Fibroblast of the conjunctiva (primary cell): ENCODE results near the gene PLD3.

Source experiments
- DNase-seq: peaks from one replicate; pipeline ENCODE4 v3.0.0-alpha.2; 2010; ENCODE audit warnings: low read depth

PLD3 gene, protein sequence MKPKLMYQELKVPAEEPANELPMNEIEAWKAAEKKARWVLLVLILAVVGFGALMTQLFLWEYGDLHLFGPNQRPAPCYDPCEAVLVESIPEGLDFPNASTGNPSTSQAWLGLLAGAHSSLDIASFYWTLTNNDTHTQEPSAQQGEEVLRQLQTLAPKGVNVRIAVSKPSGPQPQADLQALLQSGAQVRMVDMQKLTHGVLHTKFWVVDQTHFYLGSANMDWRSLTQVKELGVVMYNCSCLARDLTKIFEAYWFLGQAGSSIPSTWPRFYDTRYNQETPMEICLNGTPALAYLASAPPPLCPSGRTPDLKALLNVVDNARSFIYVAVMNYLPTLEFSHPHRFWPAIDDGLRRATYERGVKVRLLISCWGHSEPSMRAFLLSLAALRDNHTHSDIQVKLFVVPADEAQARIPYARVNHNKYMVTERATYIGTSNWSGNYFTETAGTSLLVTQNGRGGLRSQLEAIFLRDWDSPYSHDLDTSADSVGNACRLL

DNA sequence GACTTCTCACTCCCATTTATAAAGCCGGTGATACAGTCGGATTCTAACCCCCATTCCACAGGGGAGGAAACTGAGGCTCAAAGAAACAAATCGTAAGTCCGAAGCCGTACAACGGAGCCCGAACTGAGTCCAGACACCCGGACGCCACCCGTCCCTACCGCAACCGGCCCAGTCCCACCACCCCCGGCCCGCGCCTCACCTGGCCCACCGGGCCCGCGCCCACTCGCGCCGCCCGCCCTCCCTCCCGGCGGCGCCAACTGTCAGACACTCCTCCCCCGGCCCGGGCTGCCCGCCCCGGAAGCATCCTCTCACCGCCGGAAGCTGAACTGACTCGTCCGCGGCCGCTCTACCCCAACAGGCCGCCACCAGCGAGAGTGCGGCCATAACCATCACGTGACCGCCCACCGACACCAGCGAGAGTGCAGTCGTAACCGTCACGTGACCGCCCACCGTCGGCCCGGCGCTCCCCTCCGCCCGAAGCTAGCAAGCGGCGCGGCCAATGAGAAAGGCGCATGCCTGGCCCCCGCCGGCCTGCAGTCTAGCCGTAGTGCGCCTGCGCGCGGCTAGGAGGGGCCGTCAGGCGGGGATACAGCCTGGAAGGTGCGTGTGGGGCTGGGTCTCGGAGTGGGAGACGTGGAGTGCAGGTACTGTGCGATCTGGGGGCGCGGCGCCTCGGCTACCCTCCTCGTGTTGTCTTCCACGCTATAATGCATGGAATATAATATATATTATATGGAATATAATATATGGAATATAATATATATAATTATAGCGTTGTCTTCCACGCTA lies at the start of gene PLD3, which contains the start of gene C19orf47:
Gene PLD3, plus strand, starts transcription at position 571 of the 789 bp plus-strand sequence. CDS start 17,789 bp downstream, outside the sequence.
Gene C19orf47, minus strand, starts transcription at position 273 of the 789 bp plus-strand sequence. CDS start 6,540 bp downstream, outside the sequence.
- DNase-seq: peak; percentile 99

DNA sequence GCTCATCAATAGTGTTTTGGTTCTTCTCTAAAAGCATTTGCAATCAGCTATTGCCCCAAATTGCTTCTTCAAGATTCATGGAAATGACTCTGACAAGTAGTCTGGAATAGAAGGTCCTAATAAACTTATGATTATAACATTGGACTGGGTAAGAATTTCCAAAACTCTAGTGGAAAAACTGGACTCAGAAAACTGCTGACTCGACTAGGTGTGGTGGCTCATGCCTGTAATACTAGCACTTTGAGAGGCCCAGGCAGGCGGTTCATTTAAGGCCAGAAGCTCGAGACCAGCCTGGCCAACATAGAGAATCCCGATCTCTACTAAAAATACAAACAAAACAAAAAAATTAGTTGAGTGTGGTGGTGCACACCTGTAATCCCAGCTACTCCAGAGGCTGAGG lies 47.8 kb upstream of the PLD3 start:
- no peak for DNase-seq

DNA sequence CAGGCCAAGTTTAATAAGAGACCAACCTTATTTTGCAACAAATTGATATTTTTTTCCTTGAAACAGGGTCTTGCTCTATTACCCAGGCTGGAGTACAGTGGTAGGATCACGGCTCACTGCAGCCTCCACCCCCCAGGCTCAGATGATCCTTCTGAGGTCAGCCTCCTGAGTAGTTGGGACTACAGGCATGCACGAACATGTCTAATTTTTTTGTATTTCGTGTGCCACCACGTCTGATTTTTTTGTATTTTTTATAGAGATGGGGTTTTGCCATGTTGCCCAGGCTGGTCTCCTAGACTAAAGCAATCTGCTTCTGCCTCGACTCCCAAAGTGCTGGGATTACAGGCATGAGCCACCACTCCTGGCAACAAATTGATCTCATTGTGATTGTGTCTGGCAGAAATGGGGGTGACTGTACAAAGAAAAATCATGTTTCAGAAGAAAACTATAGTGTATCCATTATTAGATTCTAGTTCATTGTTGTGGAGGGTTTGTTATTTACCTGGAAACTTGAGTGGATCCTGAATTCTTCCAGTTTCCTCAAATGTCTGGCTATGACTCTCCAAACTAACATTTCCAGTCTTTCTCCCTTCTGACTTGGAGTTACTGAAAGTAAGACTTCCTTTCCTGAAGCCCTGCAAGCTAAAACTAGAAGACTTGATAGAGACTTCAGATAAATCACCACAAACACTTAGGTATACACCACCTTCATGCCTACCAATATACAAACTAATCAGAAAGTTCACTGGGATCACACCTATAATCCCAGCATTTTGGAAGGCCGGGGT lies 46.1 kb upstream of the PLD3 start:
- no peak for DNase-seq

DNA sequence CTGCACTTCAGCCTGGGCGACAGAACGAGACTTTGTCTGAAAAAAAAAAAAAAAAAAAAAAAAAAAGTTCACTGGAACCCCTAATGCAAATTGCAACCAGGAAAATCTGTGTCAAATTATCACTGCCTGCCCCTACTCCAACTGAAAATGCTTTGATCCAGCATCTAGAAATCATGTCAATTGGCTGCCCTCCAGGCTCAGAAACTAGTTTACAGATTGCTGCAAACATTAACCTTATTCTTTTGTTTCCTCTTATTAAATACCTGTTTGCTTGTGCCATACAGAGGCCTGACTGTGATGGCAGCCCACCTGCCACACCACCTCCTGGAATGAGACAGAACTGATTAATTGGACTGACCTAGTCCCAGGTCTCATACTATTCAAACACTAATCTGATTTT lies 44.7 kb upstream of the PLD3 start:
- no peak for DNase-seq

DNA sequence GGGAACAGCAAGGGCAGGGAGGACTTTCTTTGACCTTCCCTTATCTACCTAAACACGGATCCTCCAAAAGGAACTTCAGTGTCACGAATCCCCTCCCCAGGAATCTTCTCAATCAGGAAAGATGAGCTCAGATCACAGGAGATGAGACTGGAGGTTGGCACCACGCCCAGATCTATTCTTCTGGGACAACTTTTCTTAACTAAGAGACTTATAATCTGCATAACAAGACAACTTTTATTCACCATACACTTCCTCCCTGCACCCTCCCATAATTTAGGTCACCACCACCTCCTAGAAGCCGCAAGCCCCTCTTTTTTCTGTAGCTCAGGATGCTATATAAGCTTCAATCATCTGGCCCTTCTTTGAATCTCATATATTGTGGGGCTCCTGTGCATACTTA lies 44.2 kb upstream of the PLD3 start:
- DNase-seq: no peak

DNA sequence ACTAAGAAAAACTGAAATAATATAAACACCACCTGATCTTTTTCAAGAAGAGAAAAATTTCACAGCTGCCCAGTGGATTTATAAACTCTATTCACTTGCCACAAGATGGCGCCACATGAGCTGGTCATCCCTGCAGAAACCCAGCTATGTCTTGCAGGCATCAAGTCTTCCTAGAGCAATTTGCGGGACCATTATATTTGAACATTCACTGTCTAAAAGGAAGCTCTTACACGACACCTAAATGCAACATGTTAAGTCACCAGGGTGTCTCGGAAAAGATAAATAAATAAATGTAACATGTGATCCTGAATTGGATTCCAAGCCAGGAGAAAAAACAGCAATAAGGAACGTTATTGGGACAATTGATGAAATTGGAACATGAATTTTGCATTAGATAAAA lies 43.1 kb upstream of the PLD3 start:
- peak; percentile 90 for DNase-seq

DNA sequence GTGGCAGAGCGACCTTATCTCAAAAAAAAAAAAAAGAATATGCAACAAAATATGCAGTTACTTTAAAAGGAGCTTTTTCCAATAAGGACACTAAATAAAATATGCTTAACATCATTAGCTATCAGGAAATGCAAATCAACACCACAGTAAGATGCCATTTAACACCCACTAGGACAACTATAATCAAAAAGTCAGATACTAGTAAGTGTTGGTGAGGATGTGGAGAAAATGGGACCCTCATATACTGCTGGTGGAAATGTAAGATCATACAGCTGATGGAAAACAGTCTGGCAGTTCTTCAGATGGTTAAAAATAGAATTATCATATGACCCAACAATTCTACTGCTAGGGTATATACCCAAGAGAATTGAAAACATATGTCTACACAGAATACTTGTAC lies 38.8 kb upstream of the PLD3 start:
- DNase-seq: no peak

DNA sequence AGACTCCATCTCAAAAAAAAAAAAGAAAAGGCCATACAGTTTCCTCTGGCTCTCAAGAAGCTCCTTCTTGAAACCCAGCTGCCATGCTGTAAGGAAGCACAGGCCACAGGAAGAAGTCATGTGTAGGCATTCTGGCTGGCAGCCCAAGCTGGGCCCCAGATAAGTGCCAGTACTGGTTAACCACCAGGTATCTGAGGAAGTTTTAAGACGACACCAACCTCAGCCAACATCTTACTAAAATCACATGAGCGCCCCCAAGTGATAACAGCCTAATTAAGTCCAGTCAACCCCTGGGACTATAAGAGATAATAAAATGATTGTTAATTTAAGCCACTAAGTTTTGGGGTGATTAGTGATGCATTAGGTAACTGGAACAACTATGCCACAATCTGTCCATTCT lies 36.0 kb upstream of the PLD3 start:
- no peak for DNase-seq

DNA sequence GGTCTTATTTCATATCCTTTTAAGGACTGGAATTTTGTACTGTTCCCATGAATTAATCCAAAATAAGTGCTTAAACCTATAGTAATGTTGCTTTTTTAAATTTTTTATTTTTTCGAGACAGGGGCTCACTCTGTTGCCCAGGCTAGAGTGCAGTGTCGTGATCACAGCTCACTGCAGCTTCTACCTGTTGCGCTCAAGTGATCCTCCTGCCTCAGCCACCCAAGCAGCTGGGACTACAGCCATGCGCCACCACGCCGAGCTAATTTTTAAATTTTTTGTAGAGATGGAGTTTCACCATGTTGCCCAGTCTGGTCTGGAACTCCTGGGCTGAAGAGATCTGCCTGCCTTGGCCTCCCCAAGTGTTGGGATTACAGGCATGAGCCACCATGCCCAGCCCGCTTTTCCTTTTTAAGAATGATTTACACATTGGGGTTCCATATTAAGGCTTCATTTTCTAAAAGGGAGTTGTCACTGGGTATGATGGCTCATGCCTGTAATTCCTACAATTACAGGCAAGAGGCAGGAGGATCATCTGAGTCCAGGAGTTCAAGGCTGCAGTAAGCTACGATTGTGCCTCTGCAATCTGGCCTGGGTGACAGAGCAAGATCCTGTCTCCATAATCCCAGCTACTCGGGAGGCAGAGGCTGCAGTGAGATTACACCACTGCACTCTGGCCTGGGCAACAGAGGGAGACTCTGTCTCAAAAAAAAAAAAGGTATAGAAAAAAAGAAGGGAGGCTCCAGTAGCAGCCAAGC lies 35.1 kb upstream of the PLD3 start:
- no peak for DNase-seq

DNA sequence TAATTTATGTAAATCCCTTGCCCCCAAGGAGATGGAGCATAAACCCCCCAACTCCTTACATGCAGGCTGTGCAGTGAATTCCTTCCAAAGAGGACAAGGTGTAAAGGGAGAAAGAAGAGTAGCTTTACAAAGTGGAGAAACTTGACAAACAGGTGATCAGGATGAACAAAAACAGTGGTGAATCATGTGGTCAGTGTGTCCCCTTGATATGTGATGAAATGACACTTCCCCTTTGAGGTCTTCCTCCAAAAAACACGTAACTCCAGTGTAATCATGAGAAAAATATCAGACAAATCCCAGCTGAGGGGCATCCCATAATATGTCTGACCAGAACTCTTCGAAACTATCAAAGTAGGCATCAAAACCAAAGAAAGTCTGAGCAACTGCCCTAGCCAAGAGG lies 33.8 kb upstream of the PLD3 start:
- no peak for DNase-seq

DNA sequence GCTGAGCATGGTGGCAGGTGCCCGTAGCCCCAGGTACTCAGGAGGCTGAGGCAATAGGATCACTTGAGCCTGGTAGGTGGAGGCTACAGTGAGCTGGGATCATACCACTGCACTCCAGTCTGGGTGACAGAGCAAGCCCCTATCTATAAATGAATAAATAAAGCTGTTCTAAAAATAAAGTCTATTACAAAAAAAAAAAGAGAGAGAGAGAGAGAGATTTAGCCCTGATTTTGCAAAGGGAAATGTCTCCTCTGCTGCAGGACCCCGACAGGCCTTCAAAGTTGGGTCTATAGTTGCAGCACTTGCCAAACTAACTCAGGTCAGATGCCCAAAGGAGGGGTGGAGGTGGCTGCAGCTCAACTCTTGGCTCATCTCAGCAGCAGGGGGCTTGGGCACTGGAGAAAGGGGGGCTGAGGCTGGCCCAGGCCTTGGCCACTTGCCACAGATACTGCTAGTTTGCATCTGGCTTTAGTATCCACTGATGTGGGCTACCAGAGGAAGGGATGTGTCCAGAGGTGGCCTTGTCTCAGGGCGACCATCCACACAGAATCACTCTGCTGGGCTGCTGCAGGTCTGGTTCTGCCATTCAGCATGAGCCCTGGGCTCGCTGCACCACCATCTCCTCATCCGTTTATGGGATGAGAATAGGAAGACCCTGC lies 32.6 kb upstream of the PLD3 start:
- DNase-seq: no peak

DNA sequence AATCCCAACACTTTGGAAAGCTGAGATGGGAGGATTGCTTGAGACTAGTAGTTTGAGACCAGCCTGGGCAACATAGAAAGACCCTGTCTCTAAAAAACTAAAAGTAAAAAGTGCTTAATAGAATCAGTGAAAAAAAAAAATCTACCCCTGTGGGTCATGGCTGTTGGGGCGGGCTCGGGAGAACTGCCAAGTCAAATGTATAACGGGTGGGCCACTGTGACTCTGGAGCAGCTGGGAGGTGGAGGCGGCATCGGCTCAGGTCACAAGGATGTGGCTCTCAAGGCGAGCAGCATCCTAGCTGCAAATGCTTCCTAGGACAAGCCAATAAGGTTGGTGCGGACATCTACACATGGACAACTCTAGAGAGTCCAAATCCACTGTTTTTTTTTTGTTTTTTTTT lies 31.2 kb upstream of the PLD3 start:
- no peak for DNase-seq

DNA sequence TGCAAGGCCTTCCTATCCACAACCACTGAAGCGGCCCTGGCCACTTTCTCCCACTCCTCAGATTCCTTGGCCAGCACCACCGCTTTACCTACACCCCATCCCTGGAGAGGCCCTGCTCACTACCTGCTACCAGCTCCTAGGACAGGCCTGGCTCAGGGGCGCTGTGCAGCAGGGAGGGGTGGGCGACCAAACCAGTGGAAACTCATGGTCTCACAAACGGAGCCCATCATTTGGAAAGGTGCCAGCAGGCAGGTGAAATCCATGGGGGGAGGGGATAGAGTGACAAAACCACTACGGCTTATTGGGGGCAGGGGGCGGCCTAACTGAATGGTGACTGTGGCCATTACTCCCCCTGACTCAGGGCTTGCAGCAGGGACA lies 27.9 kb upstream of the PLD3 start:
- no peak for DNase-seq

DNA sequence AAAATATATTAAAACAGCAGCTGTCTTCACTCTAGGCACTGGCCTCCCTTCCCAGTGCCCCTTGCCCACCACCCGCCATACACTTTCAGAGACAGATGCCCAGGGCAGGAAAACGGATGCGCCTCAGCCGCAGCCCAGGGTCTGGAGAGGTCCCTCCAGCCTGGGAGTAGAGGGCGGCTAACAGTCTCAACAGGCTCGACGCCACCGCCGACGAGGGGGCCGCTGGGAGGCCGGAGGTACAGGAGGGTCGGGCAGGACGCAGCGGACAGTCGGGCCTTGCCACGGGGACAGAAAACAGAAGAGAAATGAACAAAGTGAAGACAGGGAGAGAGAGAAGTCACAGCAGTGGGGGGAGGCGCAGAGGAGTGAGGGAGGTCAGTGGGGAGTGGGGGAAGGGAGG lies 27.4 kb upstream of the PLD3 start:
- no peak for DNase-seq

DNA sequence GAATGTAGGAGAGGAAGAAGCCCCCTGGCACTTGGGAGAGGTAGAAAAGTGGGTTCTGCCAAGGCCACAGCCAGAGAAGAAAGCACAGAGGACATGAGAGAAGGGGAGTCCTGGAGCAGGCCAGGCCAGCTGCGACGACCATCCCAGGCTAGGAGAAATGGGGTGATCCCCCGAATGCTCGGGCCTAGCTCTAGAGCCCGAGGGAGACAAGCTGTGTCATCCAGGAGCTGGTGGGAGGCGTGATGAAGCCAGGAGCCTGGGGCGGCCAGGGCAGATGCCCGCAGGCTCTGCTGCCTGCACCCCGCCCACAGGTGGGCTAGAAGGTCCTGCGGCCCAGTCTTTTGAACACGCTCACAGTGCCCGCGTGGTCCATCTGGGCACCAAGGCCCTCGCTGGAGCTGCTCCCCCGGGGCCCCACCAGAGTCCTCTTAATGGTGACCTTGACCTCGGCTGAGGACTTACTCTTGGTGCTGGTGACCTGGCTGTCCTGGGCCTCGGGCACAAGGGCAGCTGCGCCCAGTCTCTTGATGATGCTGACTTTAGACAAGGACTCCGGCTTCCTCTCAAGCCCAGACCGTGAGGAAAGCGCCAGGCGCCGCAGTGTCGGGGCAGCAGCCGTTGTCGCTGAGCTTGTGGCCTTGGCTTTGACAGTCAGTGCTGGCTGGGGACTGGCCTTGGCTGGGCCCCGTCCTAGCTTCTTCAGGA lies 26.8 kb upstream of the PLD3 start:
- no peak for DNase-seq

DNA sequence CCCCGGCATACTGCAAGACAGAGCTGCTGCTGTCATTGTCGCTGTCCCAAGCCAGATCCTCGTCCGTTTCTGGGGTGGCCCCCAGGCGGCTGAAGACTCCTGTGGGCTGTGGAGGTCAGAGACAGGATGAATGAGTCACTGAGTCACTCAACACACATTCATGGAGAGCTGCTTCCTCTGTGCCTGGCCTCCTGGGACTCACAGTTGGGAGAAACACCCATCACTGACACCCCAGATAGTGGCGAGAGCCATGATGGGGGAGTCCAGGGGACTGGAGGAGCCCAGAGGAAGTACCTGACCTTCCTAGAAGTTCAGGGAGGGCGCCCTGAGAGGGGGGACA lies 26.3 kb upstream of the PLD3 start:
- no peak for DNase-seq

DNA sequence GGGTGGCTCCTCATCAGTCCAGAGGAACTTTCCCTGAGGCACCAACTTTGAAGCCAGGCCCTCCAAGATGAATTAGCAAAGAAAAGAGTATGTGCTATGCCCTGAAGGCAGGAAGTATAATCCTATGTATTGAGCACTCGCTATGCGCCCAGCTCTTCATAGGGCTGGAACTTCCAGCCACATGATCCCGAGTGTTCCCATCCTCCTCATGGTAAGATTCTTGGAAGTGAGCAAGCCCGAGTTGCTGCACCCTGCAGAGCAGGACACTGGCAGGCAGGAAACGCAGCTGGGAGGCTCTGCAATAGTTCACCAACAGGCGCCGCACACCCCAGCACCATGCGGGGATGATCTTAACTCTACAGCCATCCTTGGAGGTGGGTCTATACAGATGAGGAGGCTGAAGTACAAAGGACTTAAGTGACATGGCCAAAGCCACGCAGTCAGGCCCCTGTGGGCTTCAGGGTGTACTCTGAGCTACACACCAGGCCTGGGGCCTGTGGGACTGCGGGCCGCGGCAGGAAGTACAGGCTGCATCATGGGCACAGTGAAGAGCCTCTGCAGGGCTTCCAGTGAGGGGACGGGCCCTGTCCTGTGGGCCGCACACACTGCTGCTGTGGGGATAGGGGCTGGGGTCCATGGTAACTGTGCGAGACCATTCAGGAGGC lies 25.4 kb upstream of the PLD3 start:
- DNase-seq: no peak

DNA sequence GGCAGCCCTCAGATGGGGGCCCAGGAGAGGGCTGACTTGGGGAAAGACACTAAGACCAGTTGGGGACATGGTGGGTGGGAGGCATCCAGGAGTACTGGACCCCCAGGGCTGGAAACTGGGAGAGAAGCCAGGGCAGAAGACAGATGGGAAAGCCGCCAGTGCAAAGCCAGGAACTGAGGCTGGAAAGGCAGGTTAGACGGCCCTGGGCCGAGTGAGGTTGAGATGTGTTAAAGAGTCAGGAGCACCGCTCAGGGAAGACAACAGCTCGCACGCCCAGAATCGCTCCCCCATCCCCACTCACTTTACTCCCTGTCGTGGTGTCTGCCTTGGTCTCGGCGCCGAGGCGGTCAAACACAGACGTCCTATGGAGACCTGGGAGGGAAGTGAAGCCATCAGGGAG lies 24.8 kb upstream of the PLD3 start:
- no peak for DNase-seq

DNA sequence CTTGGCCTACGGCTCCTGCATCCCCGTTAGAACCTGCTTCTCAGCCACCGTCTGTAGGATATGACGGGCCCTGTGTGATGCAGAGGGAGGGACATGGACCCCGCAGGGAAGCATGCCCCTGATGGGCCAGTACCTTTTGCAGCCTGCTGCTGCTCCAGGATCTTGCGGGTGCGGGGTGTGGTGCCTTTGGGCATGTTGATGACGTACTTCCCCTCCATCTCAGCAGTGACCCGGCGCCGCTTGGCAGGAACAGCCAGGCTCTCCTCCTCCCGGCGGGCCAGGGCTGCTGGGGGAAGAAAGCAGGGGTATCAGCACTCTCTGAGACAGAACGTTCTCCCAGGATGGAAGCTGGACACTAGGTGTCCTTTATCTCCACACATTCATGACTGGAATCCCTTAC lies 22.3 kb upstream of the PLD3 start:
- DNase-seq: no peak

DNA sequence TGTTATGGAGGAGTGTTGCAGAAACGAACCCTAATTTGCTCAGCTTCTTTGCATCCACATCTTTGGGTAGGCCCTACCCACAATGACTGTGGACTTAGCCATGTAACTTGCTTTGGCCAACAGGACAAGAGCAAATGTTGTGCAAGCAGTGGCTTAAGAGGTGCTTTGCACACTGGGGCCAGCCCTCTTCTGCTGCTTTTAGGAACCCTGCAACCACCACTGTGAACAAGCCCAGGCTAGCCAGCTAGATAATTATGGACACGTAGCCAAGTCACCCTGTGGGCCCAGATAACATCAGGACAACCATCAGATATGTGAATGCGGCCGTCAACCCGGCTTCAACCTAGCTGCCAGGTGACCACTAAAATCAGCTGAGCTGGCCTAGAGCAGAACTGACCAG lies 17.4 kb upstream of the PLD3 start:
- no peak for DNase-seq
